Spleen (tissue), 11 donors: Measurements from ENCODE around the gene OIT3. TPM values are rescaled to one million over a fixed set of nuclear protein-coding genes. Genes with fewer than 3 reads are reported as not detected.

Source experiments
- DNase-seq: peaks from one replicate; pipeline ENCODE4 v3.0.0-alpha.2; 2020
- H3K27ac ChIP-seq, 8 donors: fragments of 200-600 bp; sonication (generic) in 7 of 8; 1 replicate in 4 of 8; 2 replicates in 4 of 8; pipeline versions ENCODE4 v1.5.0 to v1.8.0; 2016 to 2021; ENCODE audit warnings: inconsistent platforms in 4 of 8, mild to moderate bottlenecking in 4 of 8, moderate library complexity in 1 of 8
- H3K27me3 ChIP-seq, 7 donors: fragments of 200-600 bp; sonication (generic) in 6 of 7; replicated peaks in 1 of 7; 1 replicate in 4 of 7; 2 replicates in 3 of 7; pipeline versions ENCODE4 v1.5.0 to v1.8.0; 2016 to 2021; ENCODE audit warnings: inconsistent platforms in 3 of 7, mild to moderate bottlenecking in 1 of 7
- H3K36me3 ChIP-seq, 6 donors: fragments of 200-600 bp; sonication (generic) in 5 of 6; 1 replicate in 4 of 6; 2 replicates in 2 of 6; pipeline versions ENCODE4 v1.5.0 to v1.8.0; 2016 to 2021; ENCODE audit warnings: inconsistent platforms in 2 of 6
- H3K4me1 ChIP-seq, 6 donors: fragments of 200-600 bp; sonication (generic) in 5 of 6; 1 replicate in 3 of 6; 2 replicates in 3 of 6; pipeline versions ENCODE4 v1.5.0 to v1.8.0; 2016 to 2021; ENCODE audit warnings: inconsistent platforms in 3 of 6
- H3K4me3 ChIP-seq, 8 donors: fragments of 200-600 bp; sonication (generic) in 7 of 8; 1 replicate in 4 of 8; 2 replicates in 4 of 8; pipeline versions ENCODE4 v1.5.0 to v1.8.0; 2016 to 2021; ENCODE audit warnings: inconsistent platforms in 4 of 8, mild to moderate bottlenecking in 4 of 8, moderate library complexity in 2 of 8
- H3K9me3 ChIP-seq, 8 donors: fragments of 200-600 bp; sonication (generic) in 7 of 8; 1 replicate in 4 of 8; 2 replicates in 4 of 8; pipeline versions ENCODE4 v1.5.0 to v1.8.0; 2016 to 2021; ENCODE audit warnings: inconsistent platforms in 4 of 8
- POLR2A ChIP-seq, 3 donors: fragments of 450-650 bp; IDR thresholded peaks; one replicate each; pipeline ENCODE4 v1.5.1; 2017; ENCODE audit warnings: antibody characterized with exemption in 3 of 3, mild to moderate bottlenecking in 1 of 3
- POLR2AphosphoS5 ChIP-seq, 3 donors: sonication (generic); formaldehyde crosslinking; IDR thresholded peaks; one replicate each; pipeline ENCODE4 v1.5.1; 2017; ENCODE audit warnings: antibody characterized with exemption in 3 of 3
- WGBS, 5 donors: extraction: QIAGEN DNeasy Blood & Tissue Kit in 3 of 5; methylation state at CpG; one replicate each; pipeline versions ENCODE4 v1.1.5 to v1.1.7; 2013 to 2018; 5-methylcytosine and 5-hydroxymethylcytosine counted together
- intact Hi-C: fragments of 100-400 bp; cut with DNase I; formaldehyde crosslinking; loops from one replicate; pipeline ENCODE4 v1.15.0; 2023; ENCODE audit warnings: low total_unique reads
- polyA plus RNA-seq, 3 donors: library from polyadenylated mRNA; stranded (reverse); fragments of 200-250 nt; gene quantifications; one replicate each; pipeline ENCODE4 v1.2.1, GENCODE V29; 2013
- total RNA-seq, 7 donors: library from RNA; depleted of rRNA in 3 of 7; stranded (reverse); fragments of >200 nt in 3 of 7; fragmentation: NEBNext Ultra II Directional in 4 of 7; extraction: Animal tissue kit (Norgen Biotek cat#: 25700) in 4 of 7; gene quantifications; one replicate each; pipeline versions ENCODE4 v1.1.0 to v1.2.1, GENCODE V29; 2016 to 2021
- TF ChIP-seq, protein P1 (sequence below), 11 experiments: fragments of 200-600 bp in 7 of 11; fragments of 450-650 bp in 4 of 11; sonication (generic) in 4 of 11; IDR thresholded peaks in 8 of 11; conservative IDR thresholded peaks in 3 of 11; 1 replicate in 7 of 11; 2 replicates in 4 of 11; pipeline versions ENCODE4 v1.4.0 to v1.8.0; 2016 to 2021; ENCODE audit warnings: antibody characterized with exemption in 11 of 11, inconsistent platforms in 4 of 11, mild to moderate bottlenecking in 1 of 11
- donor health status: healthy with polysubstance abuse.
- donor health status: DM: no; HTN: no; CAD: no; lungs with moderate emphysema.
- donor health status: DM: no; HTN: no; CAD: no.
- donor health status: Bipolar disorder and iron deficiency.
- donor health status: healthy.
- donor health status: DM: no; HTN: no; CAD: no.
- donor health status: DM: yes; HTN: yes; CAD: no.

The OIT3 gene
- total and polyA plus RNA-seq, 10 donors, result 0.33 to 90.9 (median 18.4) TPM

DNA sequence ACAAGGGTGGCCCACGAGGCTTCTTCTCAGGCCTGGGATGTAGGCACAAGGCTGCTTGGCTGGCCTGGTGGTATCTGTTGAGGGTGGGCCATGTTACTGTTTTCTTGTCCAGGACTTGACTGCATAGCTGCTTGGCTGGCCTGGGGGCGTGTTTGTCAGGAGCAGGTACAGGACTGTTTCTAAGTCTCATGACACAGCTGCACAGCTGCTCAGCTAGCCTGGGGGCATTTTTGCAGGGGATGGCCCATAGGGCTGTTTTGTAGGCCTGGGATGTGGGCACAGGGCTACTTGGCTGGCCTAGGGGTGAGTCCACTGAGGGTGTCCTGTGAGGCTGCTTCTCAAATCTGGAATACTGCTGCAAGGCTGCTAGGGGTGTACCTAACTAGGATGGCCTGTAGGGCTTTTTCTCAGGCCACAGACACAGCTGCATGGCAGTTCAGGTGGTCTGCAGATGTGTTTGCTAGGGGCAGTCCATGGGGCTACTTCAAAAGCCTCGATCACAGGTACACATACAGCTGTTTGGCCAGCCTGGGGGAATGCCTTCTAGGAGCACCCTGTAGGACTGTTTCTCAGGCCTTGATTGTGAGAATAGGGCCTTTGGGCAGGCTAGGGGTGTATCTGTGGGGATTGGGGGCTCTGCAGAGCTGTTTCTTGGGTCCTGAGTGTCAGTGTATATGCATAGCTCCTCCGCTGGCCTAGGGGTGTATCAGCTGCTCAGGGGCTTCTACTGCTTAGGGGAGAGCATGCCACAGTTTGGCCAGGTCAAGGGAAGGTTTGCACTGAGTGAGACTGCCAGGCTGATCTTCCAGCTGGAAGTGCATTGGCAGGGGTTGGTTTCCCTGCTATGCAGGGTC, 87.7 kb downstream of the OIT3 start:
- TF ChIP-seq POLR2A (IDR thresholded peaks at IDR 0.05) (no peak), POLR2AphosphoS5 (IDR thresholded peaks at IDR 0.05) (no peak)
- TF ChIP-seq, protein P1, sequence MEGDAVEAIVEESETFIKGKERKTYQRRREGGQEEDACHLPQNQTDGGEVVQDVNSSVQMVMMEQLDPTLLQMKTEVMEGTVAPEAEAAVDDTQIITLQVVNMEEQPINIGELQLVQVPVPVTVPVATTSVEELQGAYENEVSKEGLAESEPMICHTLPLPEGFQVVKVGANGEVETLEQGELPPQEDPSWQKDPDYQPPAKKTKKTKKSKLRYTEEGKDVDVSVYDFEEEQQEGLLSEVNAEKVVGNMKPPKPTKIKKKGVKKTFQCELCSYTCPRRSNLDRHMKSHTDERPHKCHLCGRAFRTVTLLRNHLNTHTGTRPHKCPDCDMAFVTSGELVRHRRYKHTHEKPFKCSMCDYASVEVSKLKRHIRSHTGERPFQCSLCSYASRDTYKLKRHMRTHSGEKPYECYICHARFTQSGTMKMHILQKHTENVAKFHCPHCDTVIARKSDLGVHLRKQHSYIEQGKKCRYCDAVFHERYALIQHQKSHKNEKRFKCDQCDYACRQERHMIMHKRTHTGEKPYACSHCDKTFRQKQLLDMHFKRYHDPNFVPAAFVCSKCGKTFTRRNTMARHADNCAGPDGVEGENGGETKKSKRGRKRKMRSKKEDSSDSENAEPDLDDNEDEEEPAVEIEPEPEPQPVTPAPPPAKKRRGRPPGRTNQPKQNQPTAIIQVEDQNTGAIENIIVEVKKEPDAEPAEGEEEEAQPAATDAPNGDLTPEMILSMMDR (IDR thresholded peaks at IDR 0.05 in 8 of 11, conservative IDR thresholded peaks at IDR 0.05 in 3 of 11), result no peak
- intact Hi-C loops, result no loop called here
- H3K4me1 ChIP-seq, result no peaks in the 10 kb centered on the region
- WGBS, 5 donors, result 77 to 96% (median 95%) methylated on average over 2 to 4 of the region's 4 CpGs
- H3K27me3 ChIP-seq, result peaks cover 0 to 17% (median 0%) of the 10 kb centered on the region in 7 donors
- H3K9me3 ChIP-seq, result peaks cover 13 to 68% (median 55%) of the 10 kb centered on the region in 8 donors
- no peaks in the 10 kb centered on the region for H3K36me3 ChIP-seq
- no peak for DNase-seq
- H3K27ac ChIP-seq, result no peak overlapping the region
- H3K4me3 ChIP-seq, result no peak overlapping the region

DNA sequence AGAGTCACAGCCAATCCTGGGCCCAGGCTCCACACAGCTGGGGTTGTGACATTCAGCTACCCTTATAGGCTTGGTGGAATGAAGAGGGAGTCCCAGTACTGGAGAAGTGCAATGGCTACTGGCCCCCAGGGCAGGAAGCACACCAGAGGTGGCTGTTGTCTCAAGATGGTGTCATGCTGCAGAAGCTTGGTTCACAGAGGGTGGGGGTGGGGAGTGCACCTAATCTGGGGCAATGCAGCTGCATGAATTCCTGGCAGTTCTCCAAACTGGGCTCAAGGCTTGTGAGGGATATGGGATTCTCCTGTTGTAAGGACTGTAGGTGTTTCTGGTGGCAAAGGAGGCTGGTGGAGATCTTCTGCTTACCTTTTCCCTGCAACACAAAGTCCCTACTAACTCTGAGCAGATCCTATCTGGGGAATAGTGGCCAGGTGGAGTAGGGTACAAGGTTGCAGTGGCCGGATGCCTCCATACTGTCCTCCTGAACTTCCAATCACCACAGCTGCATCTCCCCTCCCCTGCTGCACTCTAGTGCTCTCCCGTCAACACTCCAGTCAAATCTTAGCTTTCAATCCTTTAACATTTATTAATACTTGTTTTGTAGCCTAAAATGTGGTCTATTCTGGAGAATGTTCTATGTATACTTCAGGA, 88.5 kb downstream of the OIT3 start:
- Histone ChIP-seq H3K9me3 (peaks cover 5 to 61% (median 47%) of the 10 kb centered on the region in 8 donors), H3K4me3 (no peak overlapping the region), H3K36me3 (no peaks in the 10 kb centered on the region), H3K27me3 (peaks cover 0 to 17% (median 0%) of the 10 kb centered on the region in 7 donors), H3K4me1 (no peaks in the 10 kb centered on the region), H3K27ac (no peak overlapping the region)
- DNase-seq, result no peak
- 87 to 98% (median 92%) methylated on average over 2 of the region's 2 CpGs for WGBS, 5 donors
- intact Hi-C loops, result no loop called here
- TF ChIP-seq, protein P1 (IDR thresholded peaks at IDR 0.05 in 8 of 11, conservative IDR thresholded peaks at IDR 0.05 in 3 of 11), result no peak
- no peak for TF ChIP-seq POLR2AphosphoS5 (IDR thresholded peaks at IDR 0.05)
- TF ChIP-seq POLR2A (IDR thresholded peaks at IDR 0.05), result no peak

Other genes with a start within 250 kb of the OIT3 start
- 10 to 100 TPM; 17.0 to 29.2 (median 25.3) TPM for gene MCU, start 201.6 kb upstream of the OIT3 start, total RNA-seq
- 10 to 100 TPM in 1 of 3 donors, 1 to 10 TPM in 2; 7.2 to 11.8 (median 7.7) TPM for gene MCU, start 201.6 kb upstream of the OIT3 start, polyA plus RNA-seq
- not detected for gene PLA2G12B, start 61.1 kb downstream of the OIT3 start, total RNA-seq
- gene PLA2G12B, start 61.1 kb downstream of the OIT3 start, polyA plus RNA-seq, result under 1 TPM in 1 of 3 donors, not detected in 2; 0.05 TPM
- 10 to 100 TPM; 25.4 to 74.1 (median 29.3) TPM for gene P4HA1, start 203.1 kb downstream of the OIT3 start, total RNA-seq
- gene P4HA1, start 203.1 kb downstream of the OIT3 start, polyA plus RNA-seq, result 1 to 10 TPM; 5.3 to 7.8 (median 7.0) TPM
- gene NUDT13, start 216.7 kb downstream of the OIT3 start, total RNA-seq, result 1 to 10 TPM; 1.4 to 3.3 (median 2.2) TPM
- gene NUDT13, start 216.7 kb downstream of the OIT3 start, polyA plus RNA-seq, result 1 to 10 TPM; 1.9 to 3.1 (median 2.7) TPM